Measurements from ENCODE around the gene NCAPD2. TPM values are rescaled to one million over a fixed set of nuclear protein-coding genes. Genes with fewer than 3 reads are reported as not detected.

The NCAPD2 gene
- total RNA-seq, 1 experiment from 2014 or later: 204 TPM

- Histone ChIP-seq H3K9me3 (no peaks in the 10 kb centered on the region), H3K4me3 (ENCODE audit: low read depth, low read length) (no peak overlapping the region), H3K36me3 (ENCODE audit: control insufficient read depth, insufficient read depth, low read length) (peaks cover 3% of the 10 kb centered on the region; the same call in 1 of the 2 replicates), H3K27me3 (replicated peaks; ENCODE audit: control insufficient read depth, insufficient read depth, low read length) (no peaks in the 10 kb centered on the region), H3K4me1 (no peaks in the 10 kb centered on the region)
- H3K4me3 Mint-ChIP-seq (ENCODE audit: unreplicated experiment): no peak overlapping the region
- intact Hi-C loops (cut with micrococcal nuclease; ENCODE audit: unreplicated experiment): no loop called here
- no peaks in the 10 kb centered on the region for H3K9me3 Mint-ChIP-seq (ENCODE audit: unreplicated experiment)
- no TSS peak for BruUV-seq (replicated peaks)
- no peak overlapping the region for H3K27ac Mint-ChIP-seq (ENCODE audit: unreplicated experiment)
- CTCF ChIA-PET: interaction anchor here (3.9 kb wide), 1 partner anchor 38 kb away, joined by 45 read pairs; no protein-coding TSS in a partner anchor
- peak in 1 of 2 experiments; percentile 23 for DNase-seq
- POLR2A ChIA-PET: interaction anchor here (0.9 kb wide), 1 partner anchor 11 kb away, joined by 3 read pairs; no protein-coding TSS in a partner anchor
- no peaks in the 10 kb centered on the region for H3K4me1 Mint-ChIP-seq (ENCODE audit: low read depth, unreplicated experiment)
- TF ChIP-seq CTCF (IDR thresholded peaks at IDR 0.05; ENCODE audit: insufficient read depth in 1 of 2, low read depth in 1 of 2, low read length in 1 of 2, severe bottlenecking in 1 of 2, unreplicated experiment in 1 of 2): no peak
- peaks cover 10% of the 10 kb centered on the region for H3K36me3 Mint-ChIP-seq (ENCODE audit: insufficient read depth, unreplicated experiment)
- H3K27me3 Mint-ChIP-seq (ENCODE audit: insufficient read depth, unreplicated experiment): no peaks in the 10 kb centered on the region
These were observed 31.5 kb upstream of the NCAPD2 start for GRCh38 chr12:6462234-6462995.

GRCh38 chr12:6463216-6463615 is 30.7 kb upstream of the NCAPD2 start:
- H3K4me1 Mint-ChIP-seq (ENCODE audit: low read depth, unreplicated experiment): no peaks in the 10 kb centered on the region
- Histone ChIP-seq H3K9me3 (no peaks in the 10 kb centered on the region), H3K27me3 (replicated peaks; ENCODE audit: control insufficient read depth, insufficient read depth, low read length) (no peaks in the 10 kb centered on the region), H3K4me1 (no peaks in the 10 kb centered on the region), H3K36me3 (ENCODE audit: control insufficient read depth, insufficient read depth, low read length) (peaks cover 3% of the 10 kb centered on the region; the same call in 1 of the 2 replicates), H3K4me3 (ENCODE audit: low read depth, low read length) (no peak overlapping the region)
- H3K9me3 Mint-ChIP-seq (ENCODE audit: unreplicated experiment): no peaks in the 10 kb centered on the region
- ChIA-PET POLR2A (interaction anchor here (0.5 kb wide), 1 partner anchor 71 kb away, joined by 8 read pairs; no protein-coding TSS in a partner anchor), CTCF (interaction anchor here (0.9 to 3.9 kb wide), 2 partner anchors 39 to 75 kb away, joined by 3 to 45 read pairs; no protein-coding TSS in a partner anchor)
- H3K27me3 Mint-ChIP-seq (ENCODE audit: insufficient read depth, unreplicated experiment): no peaks in the 10 kb centered on the region
- BruUV-seq (replicated peaks): no TSS peak
- H3K4me3 Mint-ChIP-seq (ENCODE audit: unreplicated experiment): no peak overlapping the region
- H3K36me3 Mint-ChIP-seq (ENCODE audit: insufficient read depth, unreplicated experiment): peaks cover 10% of the 10 kb centered on the region
- H3K27ac Mint-ChIP-seq (ENCODE audit: unreplicated experiment): no peak overlapping the region
- intact Hi-C loops (cut with micrococcal nuclease; ENCODE audit: unreplicated experiment): no loop called here
- DNase-seq: peak in 1 of 2 experiments; percentile 29
- TF ChIP-seq CTCF (IDR thresholded peaks at IDR 0.05; ENCODE audit: insufficient read depth in 1 of 2, low read depth in 1 of 2, low read length in 1 of 2, severe bottlenecking in 1 of 2, unreplicated experiment in 1 of 2): no peak

- no peak for TF ChIP-seq CTCF (IDR thresholded peaks at IDR 0.05; ENCODE audit: insufficient read depth in 1 of 2, low read depth in 1 of 2, low read length in 1 of 2, severe bottlenecking in 1 of 2, unreplicated experiment in 1 of 2)
- H3K36me3 Mint-ChIP-seq (ENCODE audit: insufficient read depth, unreplicated experiment): peaks cover 4% of the 10 kb centered on the region
- Histone ChIP-seq H3K9me3 (no peaks in the 10 kb centered on the region), H3K27me3 (replicated peaks; ENCODE audit: control insufficient read depth, insufficient read depth, low read length) (no peaks in the 10 kb centered on the region), H3K4me1 (no peaks in the 10 kb centered on the region), H3K36me3 (ENCODE audit: control insufficient read depth, insufficient read depth, low read length) (peaks cover 3% of the 10 kb centered on the region; the same call in 1 of the 2 replicates), H3K4me3 (ENCODE audit: low read depth, low read length) (no peak overlapping the region)
- POLR2A ChIA-PET: no interaction called here
- H3K4me1 Mint-ChIP-seq (ENCODE audit: low read depth, unreplicated experiment): no peaks in the 10 kb centered on the region
- no peak overlapping the region for H3K27ac Mint-ChIP-seq (ENCODE audit: unreplicated experiment)
- peak in 1 of 2 experiments; percentile 31 for DNase-seq
- intact Hi-C loops (cut with micrococcal nuclease; ENCODE audit: unreplicated experiment): no loop called here
- CTCF ChIA-PET: interaction anchor here (0.9 to 3.9 kb wide), 2 partner anchors 40 to 74 kb away, joined by 3 to 45 read pairs; no protein-coding TSS in a partner anchor
- BruUV-seq (replicated peaks): no TSS peak
- H3K27me3 Mint-ChIP-seq (ENCODE audit: insufficient read depth, unreplicated experiment): no peaks in the 10 kb centered on the region
- no peaks in the 10 kb centered on the region for H3K9me3 Mint-ChIP-seq (ENCODE audit: unreplicated experiment)
- no peak overlapping the region for H3K4me3 Mint-ChIP-seq (ENCODE audit: unreplicated experiment)
These were observed 30.0 kb upstream of the NCAPD2 start for GRCh38 chr12:6463858-6464257.
